ENCODE measurements around the gene CAMTA1. TPM values are rescaled to one million over a fixed set of nuclear protein-coding genes. Genes with fewer than 3 reads are reported as not detected.

Gene CAMTA1
- total and polyA plus RNA-seq, 8 donors = 13.0 to 54.2 (median 23.6) TPM

GRCh38 chr1:7149080-7149838 is 364.0 kb downstream of the CAMTA1 start:
- Histone ChIP-seq H3K4me3 (no peak overlapping the region), H3K36me3 (no peaks in the 10 kb centered on the region), H3K27me3 (no peaks in the 10 kb centered on the region), H3K9me3 (no peaks in the 10 kb centered on the region), H3K4me1 (peaks cover 0 to 5% (median 0%) of the 10 kb centered on the region in 3 donors), H3K27ac (peak overlapping the region in 1 of 4 donors; percentile 33)
- no peak for FAIRE-seq
- intact Hi-C loops (cut with DNase I) = no loop called here
- ATAC-seq = peak; percentile 68 to 96 (median 78)
- DNase-seq = peak in 5 of 6 donors; percentile 51 to 80 (median 58)
- TF ChIP-seq CTCF (IDR thresholded peaks at IDR 0.05) = no peak
- WGBS, 2 donors = 39 to 43% methylated on average over 31 of the region's 31 CpGs

GRCh38 chr1:7150724-7151280 is 365.5 kb downstream of the CAMTA1 start:
- H3K27me3 ChIP-seq = no peaks in the 10 kb centered on the region
- ATAC-seq (no peak), DNase-seq (no peak), FAIRE-seq (no peak)
- no peaks in the 10 kb centered on the region for H3K9me3 ChIP-seq
- no peaks in the 10 kb centered on the region for H3K36me3 ChIP-seq
- intact Hi-C loops (cut with DNase I) = no loop called here
- no peak overlapping the region for H3K27ac ChIP-seq
- WGBS, 2 donors = 68 to 77% methylated on average over 19 of the region's 19 CpGs
- no peak overlapping the region for H3K4me3 ChIP-seq
- TF ChIP-seq CTCF (IDR thresholded peaks at IDR 0.05) = no peak
- H3K4me1 ChIP-seq = peaks cover 0 to 5% (median 0%) of the 10 kb centered on the region in 3 donors

- DNase-seq (no peak), FAIRE-seq (no peak), ATAC-seq (no peak)
- 70 to 81% methylated on average over 7 of the region's 7 CpGs for WGBS, 2 donors
- no peak overlapping the region for H3K27ac ChIP-seq
- no peak for TF ChIP-seq CTCF (IDR thresholded peaks at IDR 0.05)
- H3K27me3 ChIP-seq = no peaks in the 10 kb centered on the region
- no peaks in the 10 kb centered on the region for H3K9me3 ChIP-seq
- intact Hi-C loops (cut with DNase I) = no loop called here
- peaks cover 0 to 5% (median 0%) of the 10 kb centered on the region in 3 donors for H3K4me1 ChIP-seq
- no peaks in the 10 kb centered on the region for H3K36me3 ChIP-seq
- H3K4me3 ChIP-seq = no peak overlapping the region
These were observed 366.7 kb downstream of the CAMTA1 start for GRCh38 chr1:7151978-7152377.

GRCh38 chr1:7152655-7153054 is 367.4 kb downstream of the CAMTA1 start:
- WGBS, 2 donors = 39 to 42% methylated on average over 10 of the region's 10 CpGs
- Histone ChIP-seq H3K27ac (no peak overlapping the region), H3K36me3 (no peaks in the 10 kb centered on the region), H3K27me3 (no peaks in the 10 kb centered on the region), H3K4me1 (peaks cover 0 to 5% (median 0%) of the 10 kb centered on the region in 3 donors), H3K9me3 (no peaks in the 10 kb centered on the region), H3K4me3 (no peak overlapping the region)
- no peak for TF ChIP-seq CTCF (IDR thresholded peaks at IDR 0.05)
- ATAC-seq (no peak), DNase-seq (no peak), FAIRE-seq (no peak)
- intact Hi-C loops (cut with DNase I) = no loop called here

GRCh38 chr1:7153464-7153863 is 368.2 kb downstream of the CAMTA1 start:
- H3K4me3 ChIP-seq = no peak overlapping the region
- no peaks in the 10 kb centered on the region for H3K9me3 ChIP-seq
- no peaks in the 10 kb centered on the region for H3K36me3 ChIP-seq
- peaks cover 0 to 5% (median 0%) of the 10 kb centered on the region in 3 donors for H3K4me1 ChIP-seq
- H3K27ac ChIP-seq = no peak overlapping the region
- 44 to 52% methylated on average over 10 of the region's 10 CpGs for WGBS, 2 donors
- H3K27me3 ChIP-seq = no peaks in the 10 kb centered on the region
- intact Hi-C loops (cut with DNase I) = no loop called here
- no peak for DNase-seq
- no peak for FAIRE-seq
- no peak for TF ChIP-seq CTCF (IDR thresholded peaks at IDR 0.05)
- ATAC-seq = no peak
